HepG2 (cell line): ENCODE measurements around the gene NOTCH3. TPM values are rescaled to one million over a fixed set of nuclear protein-coding genes. Genes with fewer than 3 reads are reported as not detected.
A peak's percentile ranks its signal among the peaks of the same experiment; 100 is the strongest.

ENCODE experiments used
- MBNL3 ChIP-seq: fragments of 250-450 bp; sonication (Bioruptor Pico); conservative IDR thresholded peaks from 2 replicates; pipeline ENCODE4 v1.8.0; 2022; ENCODE audit warnings: mild to moderate bottlenecking, inconsistent platforms
- SMAD1 ChIP-seq: sonication (generic); formaldehyde crosslinking; IDR thresholded peaks from 2 replicates; pipeline ENCODE4 v1.4.0; 2020; ENCODE audit warnings: missing genetic modification reagents, low read depth, mild to moderate bottlenecking, borderline replicate concordance
- TGIF2 ChIP-seq: IDR thresholded peaks from 2 replicates; pipeline ENCODE4 v1.6.1; 2016; ENCODE audit warnings: control low read depth, missing compliant biosample characterization
- TOPORS ChIP-seq: sonication (generic); formaldehyde crosslinking; IDR thresholded peaks from 2 replicates; pipeline ENCODE4 v1.8.0; 2023; ENCODE audit warnings: mild to moderate bottlenecking, missing genetic modification reagents
- ZNF260 ChIP-seq: sonication (generic); formaldehyde crosslinking; IDR thresholded peaks from 2 replicates; pipeline ENCODE4 v1.4.0; 2020; ENCODE audit warnings: missing genetic modification reagents, low read depth, mild to moderate bottlenecking, borderline replicate concordance
- ZNF672 ChIP-seq: sonication (generic); formaldehyde crosslinking; IDR thresholded peaks from 2 replicates; pipeline ENCODE4 v1.8.1; 2022; ENCODE audit warnings: missing genetic modification reagents
- polyA plus RNA-seq, 8 experiments: library from polyadenylated mRNA; depleted of rRNA in 3 of 8; stranded (reverse) in 7 of 8; unstranded in 1 of 8; fragments of >200 nt; fragmentation: Illumina TruSeq in 4 of 8; extraction: Trizol in 4 of 8; gene quantifications; 2 replicates each; pipeline versions ENCODE4 v1.2.1 to v1.2.3, GENCODE V29; 2011 to 2016; ENCODE audit warnings: low read depth in 4 of 8, missing spikeins in 1 of 8, mixed read lengths in 1 of 8; ENCODE audit not compliant: insufficient read depth in 1 of 8
- total RNA-seq, 5 experiments: library from RNA; depleted of rRNA; stranded (reverse); fragments of >200 nt; fragmentation: Illumina TruSeq; extraction: Trizol; gene quantifications; 2 replicates each; pipeline ENCODE4 v1.2.3, GENCODE V29; 2016; ENCODE audit warnings: low read depth in 1 of 5
- TF ChIP-seq, protein P1 (sequence below): IDR thresholded peaks from 2 replicates; pipeline ENCODE4 v1.6.1; 2016; ENCODE audit warnings: low read depth, borderline replicate concordance
- TF ChIP-seq, protein P2 (sequence below): IDR thresholded peaks from 2 replicates; pipeline ENCODE4 v1.4.0; 2020; ENCODE audit warnings: mild to moderate bottlenecking, missing genetic modification reagents
- TF ChIP-seq, protein P3 (sequence below): sonication (generic); formaldehyde crosslinking; IDR thresholded peaks from 2 replicates; pipeline ENCODE4 v1.4.0; 2020; ENCODE audit warnings: missing genetic modification reagents; ENCODE audit errors: not compliant biosample characterization
- TF ChIP-seq, protein P4 (sequence below): sonication (generic); formaldehyde crosslinking; IDR thresholded peaks from 2 replicates; pipeline ENCODE4 v1.4.0; 2020; ENCODE audit warnings: missing genetic modification reagents
- TF ChIP-seq, protein P5 (sequence below): sonication (generic); formaldehyde crosslinking; IDR thresholded peaks from 2 replicates; pipeline ENCODE4 v1.5.0; 2020; ENCODE audit warnings: mild to moderate bottlenecking, missing genetic modification reagents, borderline replicate concordance

Gene NOTCH3
- total and polyA plus RNA-seq, 2 of the 13 experiments (the other 11 are each of a cell fraction or from before 2014, with no cell fraction given), result 0.09 to 0.28 TPM

DNA sequence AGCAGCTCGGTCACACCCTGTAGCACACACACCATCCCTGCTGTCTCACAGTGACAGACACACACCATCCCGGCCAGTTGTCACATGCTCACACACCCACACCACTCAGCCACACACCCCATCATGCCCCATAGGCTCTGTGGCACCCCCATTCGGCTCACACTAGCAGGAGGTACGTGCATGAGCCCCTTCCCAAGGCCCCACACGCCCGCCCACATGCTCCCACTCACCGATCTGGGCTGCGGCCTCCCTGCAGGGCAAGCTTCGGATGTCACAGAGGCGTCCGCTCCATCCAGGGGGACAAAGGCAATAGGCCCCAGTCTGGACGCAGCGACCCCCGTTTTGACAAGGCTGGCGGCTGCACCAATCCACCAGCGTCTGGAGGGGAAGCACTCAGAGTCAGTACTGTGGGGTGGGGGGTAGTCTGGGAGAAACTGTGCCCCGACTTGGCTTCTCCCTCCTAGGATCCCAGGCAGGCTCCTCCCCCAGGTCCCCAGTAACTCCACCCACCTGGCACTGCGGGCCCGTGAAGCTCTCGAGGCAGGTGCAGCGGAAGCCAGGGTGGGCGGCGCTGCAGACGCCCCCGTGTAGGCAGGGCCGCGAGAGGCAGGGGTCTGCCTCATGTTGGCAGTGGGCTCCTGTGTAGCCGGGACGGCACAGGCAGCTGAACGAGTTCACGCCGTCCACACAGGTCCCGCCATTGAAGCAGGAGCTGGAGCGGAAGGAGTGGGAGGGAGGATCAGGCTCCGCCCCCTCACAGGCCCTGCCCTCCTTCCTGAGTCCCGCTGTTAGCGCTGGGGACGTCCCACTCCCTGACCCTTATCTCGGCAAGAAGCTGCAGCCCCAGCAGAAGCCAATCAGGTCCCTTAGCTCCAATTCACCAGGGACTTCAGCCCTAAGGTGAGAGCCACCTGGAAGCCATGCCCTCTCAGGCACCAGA, 20.1 kb downstream of the NOTCH3 start (continued):
- TF ChIP-seq MBNL3 (CRISPR knock-in tag) (no peak), TGIF2 (CRISPR knock-in tag) (no peak), TOPORS (0 out of 2 replicates have a peak, but pooled peaks have one; percentile 36), ZNF672 (CRISPR knock-in tag) (no peak), ZNF260 (CRISPR knock-in tag) (no peak), SMAD1 (no peak)
- TF ChIP-seq, protein P1, sequence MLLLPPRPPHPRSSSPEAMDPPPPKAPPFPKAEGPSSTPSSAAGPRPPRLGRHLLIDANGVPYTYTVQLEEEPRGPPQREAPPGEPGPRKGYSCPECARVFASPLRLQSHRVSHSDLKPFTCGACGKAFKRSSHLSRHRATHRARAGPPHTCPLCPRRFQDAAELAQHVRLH (CRISPR knock-in tag), result no peak
- TF ChIP-seq, protein P2, sequence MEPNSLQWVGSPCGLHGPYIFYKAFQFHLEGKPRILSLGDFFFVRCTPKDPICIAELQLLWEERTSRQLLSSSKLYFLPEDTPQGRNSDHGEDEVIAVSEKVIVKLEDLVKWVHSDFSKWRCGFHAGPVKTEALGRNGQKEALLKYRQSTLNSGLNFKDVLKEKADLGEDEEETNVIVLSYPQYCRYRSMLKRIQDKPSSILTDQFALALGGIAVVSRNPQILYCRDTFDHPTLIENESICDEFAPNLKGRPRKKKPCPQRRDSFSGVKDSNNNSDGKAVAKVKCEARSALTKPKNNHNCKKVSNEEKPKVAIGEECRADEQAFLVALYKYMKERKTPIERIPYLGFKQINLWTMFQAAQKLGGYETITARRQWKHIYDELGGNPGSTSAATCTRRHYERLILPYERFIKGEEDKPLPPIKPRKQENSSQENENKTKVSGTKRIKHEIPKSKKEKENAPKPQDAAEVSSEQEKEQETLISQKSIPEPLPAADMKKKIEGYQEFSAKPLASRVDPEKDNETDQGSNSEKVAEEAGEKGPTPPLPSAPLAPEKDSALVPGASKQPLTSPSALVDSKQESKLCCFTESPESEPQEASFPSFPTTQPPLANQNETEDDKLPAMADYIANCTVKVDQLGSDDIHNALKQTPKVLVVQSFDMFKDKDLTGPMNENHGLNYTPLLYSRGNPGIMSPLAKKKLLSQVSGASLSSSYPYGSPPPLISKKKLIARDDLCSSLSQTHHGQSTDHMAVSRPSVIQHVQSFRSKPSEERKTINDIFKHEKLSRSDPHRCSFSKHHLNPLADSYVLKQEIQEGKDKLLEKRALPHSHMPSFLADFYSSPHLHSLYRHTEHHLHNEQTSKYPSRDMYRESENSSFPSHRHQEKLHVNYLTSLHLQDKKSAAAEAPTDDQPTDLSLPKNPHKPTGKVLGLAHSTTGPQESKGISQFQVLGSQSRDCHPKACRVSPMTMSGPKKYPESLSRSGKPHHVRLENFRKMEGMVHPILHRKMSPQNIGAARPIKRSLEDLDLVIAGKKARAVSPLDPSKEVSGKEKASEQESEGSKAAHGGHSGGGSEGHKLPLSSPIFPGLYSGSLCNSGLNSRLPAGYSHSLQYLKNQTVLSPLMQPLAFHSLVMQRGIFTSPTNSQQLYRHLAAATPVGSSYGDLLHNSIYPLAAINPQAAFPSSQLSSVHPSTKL (CRISPR knock-in tag), result no peak
- TF ChIP-seq, protein P3, sequence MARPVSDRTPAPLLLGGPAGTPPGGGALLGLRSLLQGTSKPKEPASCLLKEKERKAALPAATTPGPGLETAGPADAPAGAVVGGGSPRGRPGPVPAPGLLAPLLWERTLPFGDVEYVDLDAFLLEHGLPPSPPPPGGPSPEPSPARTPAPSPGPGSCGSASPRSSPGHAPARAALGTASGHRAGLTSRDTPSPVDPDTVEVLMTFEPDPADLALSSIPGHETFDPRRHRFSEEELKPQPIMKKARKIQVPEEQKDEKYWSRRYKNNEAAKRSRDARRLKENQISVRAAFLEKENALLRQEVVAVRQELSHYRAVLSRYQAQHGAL (CRISPR knock-in tag), result no peak
- TF ChIP-seq, protein P4, sequence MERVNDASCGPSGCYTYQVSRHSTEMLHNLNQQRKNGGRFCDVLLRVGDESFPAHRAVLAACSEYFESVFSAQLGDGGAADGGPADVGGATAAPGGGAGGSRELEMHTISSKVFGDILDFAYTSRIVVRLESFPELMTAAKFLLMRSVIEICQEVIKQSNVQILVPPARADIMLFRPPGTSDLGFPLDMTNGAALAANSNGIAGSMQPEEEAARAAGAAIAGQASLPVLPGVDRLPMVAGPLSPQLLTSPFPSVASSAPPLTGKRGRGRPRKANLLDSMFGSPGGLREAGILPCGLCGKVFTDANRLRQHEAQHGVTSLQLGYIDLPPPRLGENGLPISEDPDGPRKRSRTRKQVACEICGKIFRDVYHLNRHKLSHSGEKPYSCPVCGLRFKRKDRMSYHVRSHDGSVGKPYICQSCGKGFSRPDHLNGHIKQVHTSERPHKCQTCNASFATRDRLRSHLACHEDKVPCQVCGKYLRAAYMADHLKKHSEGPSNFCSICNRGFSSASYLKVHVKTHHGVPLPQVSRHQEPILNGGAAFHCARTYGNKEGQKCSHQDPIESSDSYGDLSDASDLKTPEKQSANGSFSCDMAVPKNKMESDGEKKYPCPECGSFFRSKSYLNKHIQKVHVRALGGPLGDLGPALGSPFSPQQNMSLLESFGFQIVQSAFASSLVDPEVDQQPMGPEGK (CRISPR knock-in tag), result peak; percentile 12; the same call in 1 of the 2 replicates
- TF ChIP-seq, protein P5, sequence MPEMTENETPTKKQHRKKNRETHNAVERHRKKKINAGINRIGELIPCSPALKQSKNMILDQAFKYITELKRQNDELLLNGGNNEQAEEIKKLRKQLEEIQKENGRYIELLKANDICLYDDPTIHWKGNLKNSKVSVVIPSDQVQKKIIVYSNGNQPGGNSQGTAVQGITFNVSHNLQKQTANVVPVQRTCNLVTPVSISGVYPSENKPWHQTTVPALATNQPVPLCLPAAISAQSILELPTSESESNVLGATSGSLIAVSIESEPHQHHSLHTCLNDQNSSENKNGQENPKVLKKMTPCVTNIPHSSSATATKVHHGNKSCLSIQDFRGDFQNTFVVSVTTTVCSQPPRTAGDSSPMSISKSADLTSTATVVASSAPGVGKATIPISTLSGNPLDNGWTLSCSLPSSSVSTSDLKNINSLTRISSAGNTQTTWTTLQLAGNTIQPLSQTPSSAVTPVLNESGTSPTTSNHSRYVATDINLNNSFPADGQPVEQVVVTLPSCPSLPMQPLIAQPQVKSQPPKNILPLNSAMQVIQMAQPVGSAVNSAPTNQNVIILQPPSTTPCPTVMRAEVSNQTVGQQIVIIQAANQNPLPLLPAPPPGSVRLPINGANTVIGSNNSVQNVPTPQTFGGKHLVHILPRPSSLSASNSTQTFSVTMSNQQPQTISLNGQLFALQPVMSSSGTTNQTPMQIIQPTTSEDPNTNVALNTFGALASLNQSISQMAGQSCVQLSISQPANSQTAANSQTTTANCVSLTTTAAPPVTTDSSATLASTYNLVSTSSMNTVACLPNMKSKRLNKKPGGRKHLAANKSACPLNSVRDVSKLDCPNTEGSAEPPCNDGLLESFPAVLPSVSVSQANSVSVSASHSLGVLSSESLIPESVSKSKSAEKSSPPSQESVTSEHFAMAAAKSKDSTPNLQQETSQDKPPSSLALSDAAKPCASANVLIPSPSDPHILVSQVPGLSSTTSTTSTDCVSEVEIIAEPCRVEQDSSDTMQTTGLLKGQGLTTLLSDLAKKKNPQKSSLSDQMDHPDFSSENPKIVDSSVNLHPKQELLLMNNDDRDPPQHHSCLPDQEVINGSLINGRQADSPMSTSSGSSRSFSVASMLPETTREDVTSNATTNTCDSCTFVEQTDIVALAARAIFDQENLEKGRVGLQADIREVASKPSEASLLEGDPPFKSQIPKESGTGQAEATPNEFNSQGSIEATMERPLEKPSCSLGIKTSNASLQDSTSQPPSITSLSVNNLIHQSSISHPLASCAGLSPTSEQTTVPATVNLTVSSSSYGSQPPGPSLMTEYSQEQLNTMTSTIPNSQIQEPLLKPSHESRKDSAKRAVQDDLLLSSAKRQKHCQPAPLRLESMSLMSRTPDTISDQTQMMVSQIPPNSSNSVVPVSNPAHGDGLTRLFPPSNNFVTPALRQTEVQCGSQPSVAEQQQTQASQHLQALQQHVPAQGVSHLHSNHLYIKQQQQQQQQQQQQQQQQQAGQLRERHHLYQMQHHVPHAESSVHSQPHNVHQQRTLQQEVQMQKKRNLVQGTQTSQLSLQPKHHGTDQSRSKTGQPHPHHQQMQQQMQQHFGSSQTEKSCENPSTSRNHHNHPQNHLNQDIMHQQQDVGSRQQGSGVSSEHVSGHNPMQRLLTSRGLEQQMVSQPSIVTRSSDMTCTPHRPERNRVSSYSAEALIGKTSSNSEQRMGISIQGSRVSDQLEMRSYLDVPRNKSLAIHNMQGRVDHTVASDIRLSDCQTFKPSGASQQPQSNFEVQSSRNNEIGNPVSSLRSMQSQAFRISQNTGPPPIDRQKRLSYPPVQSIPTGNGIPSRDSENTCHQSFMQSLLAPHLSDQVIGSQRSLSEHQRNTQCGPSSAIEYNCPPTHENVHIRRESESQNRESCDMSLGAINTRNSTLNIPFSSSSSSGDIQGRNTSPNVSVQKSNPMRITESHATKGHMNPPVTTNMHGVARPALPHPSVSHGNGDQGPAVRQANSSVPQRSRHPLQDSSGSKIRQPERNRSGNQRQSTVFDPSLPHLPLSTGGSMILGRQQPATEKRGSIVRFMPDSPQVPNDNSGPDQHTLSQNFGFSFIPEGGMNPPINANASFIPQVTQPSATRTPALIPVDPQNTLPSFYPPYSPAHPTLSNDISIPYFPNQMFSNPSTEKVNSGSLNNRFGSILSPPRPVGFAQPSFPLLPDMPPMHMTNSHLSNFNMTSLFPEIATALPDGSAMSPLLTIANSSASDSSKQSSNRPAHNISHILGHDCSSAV, result no peak
